Prostate gland (tissue), 2 donors: ENCODE data around the gene TRPV5.

ENCODE experiments used
- POLR2AphosphoS5 ChIP-seq: sonication (generic); formaldehyde crosslinking; IDR thresholded peaks from one replicate; pipeline ENCODE4 v1.6.1; 2017; ENCODE audit warnings: antibody characterized with exemption
- TF ChIP-seq, protein P1 (sequence below), 4 experiments: fragments of 200-600 bp in 2 of 4; fragments of 450-650 bp in 2 of 4; sonication (generic) in 2 of 4; IDR thresholded peaks; 1 replicate in 3 of 4; 2 replicates in 1 of 4; pipeline ENCODE4 v1.5.1; 2016 to 2019; ENCODE audit warnings: antibody characterized with exemption in 4 of 4, mild to moderate bottlenecking in 2 of 4, moderate library complexity in 2 of 4

DNA sequence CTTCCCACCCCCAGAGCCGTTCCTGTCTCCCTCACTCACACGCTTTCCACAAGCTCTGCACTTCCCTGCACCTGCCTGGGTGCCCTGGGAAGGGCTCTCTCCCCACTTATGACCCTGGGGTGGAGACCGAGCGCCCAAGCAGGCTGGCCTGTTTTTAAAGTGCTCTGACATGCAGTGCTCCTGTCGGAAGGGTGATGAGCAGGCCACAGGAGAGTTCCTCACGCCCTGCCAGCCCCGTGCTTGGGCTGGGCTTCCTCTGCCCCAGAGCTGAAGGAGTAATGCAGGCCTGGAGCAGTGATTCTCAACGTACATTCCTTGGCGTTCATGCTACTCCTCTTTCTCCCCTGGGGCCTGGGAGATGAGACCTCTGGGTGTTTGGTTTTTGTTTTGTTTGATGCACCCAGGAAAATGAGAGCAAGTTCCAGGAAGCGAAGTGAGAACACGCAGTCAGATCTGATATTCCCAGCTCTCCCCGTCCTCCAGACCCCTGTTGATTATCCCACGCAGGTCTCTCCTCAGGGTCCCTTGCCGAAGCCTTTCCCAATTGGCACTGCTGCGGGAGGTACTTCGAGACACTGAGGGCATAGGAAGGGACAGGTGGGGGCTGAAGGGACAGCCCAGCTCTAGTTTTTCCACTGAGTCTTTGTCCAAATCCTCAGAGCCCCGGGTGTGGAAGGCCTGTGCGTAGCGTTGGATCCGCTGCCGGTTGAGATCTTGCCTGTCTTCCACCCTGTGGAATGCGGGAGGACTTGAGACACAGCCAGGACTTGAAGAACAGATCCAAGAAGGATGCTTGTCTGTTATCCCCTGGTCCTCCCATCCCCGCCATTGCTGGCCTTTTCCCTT, 62.1 kb downstream of the TRPV5 start:
- TF ChIP-seq POLR2AphosphoS5: no peak
- TF ChIP-seq, protein P1, sequence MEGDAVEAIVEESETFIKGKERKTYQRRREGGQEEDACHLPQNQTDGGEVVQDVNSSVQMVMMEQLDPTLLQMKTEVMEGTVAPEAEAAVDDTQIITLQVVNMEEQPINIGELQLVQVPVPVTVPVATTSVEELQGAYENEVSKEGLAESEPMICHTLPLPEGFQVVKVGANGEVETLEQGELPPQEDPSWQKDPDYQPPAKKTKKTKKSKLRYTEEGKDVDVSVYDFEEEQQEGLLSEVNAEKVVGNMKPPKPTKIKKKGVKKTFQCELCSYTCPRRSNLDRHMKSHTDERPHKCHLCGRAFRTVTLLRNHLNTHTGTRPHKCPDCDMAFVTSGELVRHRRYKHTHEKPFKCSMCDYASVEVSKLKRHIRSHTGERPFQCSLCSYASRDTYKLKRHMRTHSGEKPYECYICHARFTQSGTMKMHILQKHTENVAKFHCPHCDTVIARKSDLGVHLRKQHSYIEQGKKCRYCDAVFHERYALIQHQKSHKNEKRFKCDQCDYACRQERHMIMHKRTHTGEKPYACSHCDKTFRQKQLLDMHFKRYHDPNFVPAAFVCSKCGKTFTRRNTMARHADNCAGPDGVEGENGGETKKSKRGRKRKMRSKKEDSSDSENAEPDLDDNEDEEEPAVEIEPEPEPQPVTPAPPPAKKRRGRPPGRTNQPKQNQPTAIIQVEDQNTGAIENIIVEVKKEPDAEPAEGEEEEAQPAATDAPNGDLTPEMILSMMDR (IDR thresholded peaks at IDR 0.05): no peak
